HuH-7.5 (cell line): ENCODE results near the gene GRIN1.

ENCODE experiments used
- DNase-seq: peaks from one replicate; pipeline ENCODE4 v3.0.0; 2011; ENCODE audit warnings: low spot score

GRIN1 gene

DNA sequence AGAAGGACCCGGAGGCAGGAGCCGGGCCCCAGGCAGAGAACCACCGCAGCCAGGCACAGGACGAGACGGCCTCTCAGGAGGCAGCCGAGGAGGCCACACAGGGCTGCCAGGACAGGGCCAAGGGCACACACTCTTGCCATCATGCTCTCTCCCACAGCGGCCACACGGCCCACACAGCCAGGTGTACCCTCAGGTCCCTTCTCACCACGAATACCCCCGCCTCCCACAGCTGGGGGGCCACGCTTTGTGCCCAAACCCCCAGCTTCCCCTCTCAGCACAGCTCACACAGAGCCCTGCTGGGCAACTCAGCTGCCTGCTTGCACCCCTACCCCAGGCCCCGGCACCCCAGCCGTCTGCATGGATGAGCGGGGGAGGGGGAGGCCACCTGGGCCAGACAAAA is 54.8 kb downstream of the GRIN1 start:
- DNase-seq, result no peak

- no peak for DNase-seq
These were observed 55.4 kb downstream of the GRIN1 start for GRCh38 chr9:137194388-137194787.

GRCh38 chr9:137194909-137195308 is 56.0 kb downstream of the GRIN1 start:
- no peak for DNase-seq

DNA sequence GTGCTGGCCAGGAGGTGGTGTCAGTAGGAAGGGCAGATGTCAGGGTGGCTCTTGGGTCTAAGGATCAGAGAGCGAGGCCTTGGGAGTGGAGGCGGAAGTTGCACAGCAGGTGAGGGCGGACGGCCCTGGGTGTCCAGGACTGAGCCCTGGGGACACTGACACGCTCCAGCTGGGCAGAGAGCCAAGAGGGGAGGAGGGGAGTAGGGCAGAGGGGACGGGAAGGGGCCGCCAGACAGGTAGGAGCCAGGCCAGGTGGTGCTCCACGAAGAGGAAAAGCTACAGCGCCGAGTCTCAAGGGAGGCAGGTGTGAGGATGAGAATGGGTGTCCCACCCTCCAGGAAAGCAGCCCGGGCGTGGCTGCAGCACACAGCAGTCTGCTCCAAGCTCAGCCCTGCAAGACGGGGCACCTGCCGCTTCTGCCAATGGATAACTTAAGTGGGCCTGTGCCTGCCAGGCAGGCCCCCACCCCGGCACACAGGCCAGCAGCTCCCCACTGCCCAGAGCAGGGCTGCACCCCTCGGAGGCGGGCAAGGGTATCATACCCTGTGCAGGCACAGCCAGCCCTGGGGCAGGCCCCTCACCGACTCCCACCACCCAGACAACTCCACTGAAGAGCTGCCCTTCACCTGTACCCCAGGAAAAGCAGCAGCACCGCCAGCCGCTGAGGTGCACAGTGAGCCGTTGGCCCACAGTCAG is 56.7 kb downstream of the GRIN1 start:
- no peak for DNase-seq

DNA sequence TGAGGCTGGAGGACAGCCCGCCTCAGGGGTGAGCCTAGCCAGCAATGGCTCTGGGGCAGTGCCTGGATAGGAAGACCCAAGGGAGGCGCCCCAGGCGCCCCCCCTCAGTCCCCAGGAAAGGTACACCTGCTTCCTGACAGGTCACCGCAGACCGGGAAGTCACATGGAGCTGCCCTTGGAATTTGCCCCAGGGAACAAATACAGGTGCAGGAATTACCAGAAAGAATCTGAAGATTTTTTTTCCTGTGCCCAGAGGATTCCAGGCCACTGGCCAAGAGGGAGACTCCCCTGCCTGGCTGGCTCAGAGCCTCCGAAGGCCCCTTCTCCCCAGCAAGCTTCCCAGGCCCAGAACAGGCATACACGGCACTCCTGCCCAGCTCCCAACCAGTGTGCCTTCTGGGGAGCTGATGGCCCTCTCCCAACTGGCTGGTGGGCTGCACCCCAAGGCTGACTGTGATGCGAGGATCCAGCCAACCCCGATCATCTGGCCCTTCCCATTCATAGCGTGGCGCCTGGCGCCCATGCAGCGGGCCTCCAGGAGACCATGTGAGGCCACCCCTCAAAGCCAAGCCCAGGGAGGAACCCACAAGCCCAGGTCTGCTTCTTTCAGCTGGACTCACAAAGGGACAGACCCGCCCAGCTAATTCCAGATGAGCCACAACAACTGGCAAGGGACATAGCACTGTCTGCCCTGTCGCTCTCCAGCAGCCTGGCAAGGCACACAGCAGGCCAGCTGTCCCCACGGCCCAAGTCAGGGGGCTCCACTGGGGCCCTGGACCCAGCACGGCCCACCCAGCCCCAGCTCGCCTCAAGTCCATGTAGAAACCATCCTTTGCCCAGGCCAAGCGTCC is 59.3 kb downstream of the GRIN1 start:
- DNase-seq, result no peak

DNA sequence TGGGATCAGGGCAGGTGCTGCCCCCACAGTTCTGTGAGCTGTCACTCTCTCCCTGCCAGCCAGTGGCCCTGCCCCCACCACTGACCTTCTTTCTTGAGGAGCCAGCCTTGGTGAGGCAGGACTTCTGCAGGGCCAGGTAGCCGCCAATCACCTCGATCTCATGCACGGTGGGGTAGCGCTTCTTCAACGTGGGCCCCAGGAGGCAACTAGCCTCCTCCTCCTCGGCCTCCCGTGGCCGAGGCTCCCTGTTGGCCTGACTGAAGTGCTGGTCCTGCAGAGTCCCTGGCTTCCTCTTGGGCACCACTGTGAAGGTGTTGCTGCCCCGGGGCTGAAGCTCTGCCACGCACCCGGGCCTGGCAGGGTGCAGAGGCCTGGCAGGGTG is 59.9 kb downstream of the GRIN1 start:
- DNase-seq, result no peak

- no peak for DNase-seq
These were observed 60.6 kb downstream of the GRIN1 start for GRCh38 chr9:137199411-137200121.

DNA sequence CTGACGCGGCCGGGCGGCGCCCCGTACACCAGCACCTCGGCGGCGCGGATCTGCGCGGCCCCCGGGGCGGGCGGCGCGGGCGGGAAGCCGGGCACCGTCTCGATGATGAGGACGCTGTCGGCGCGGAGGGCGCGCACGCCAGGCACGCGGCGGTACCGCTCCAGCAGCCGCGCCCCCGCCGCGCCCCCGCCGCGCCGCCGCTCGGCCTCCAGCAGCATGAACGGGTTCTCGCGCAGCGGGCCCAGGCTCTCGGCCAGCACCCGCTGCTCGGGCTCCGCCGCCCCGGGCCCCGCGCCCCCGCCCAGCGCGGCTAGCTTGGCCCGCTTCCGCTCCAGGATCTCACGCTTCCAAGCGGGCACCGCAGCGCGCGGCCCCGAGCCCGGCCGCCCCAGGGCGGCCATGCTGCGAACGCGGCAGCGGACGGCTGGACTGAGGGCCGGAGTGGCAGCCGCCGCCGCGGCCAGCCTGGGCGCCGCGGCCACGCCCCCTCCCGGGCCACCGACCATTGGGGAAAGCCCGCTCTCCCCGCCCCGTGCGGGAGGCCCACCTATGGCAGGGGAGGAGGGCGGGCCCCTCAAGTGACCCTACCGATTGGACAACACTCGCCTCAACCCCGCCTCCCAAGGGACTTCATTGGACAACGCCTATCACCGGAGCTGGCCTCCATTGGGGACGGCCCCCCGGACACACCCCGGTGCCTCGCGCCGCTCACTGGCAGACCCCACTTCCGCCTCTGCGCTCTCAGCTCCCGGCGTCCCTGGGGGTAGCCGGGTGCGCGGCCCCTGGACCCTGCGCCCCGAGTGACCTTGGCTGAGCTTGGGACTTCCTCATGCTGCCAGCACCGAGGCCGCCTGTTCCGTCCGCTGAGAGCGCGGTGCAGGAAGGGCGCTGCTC is 61.6 kb downstream of the GRIN1 start, which contains the start of gene TPRN:
TPRN (minus strand) TSS at position 431 of the 894 bp plus-strand sequence; CDS start at position 401, 30 bp downstream.
- peak; percentile 100 for DNase-seq

GRCh38 chr9:137201205-137201868 is 62.4 kb downstream of the GRIN1 start:
- DNase-seq, result no peak

- DNase-seq, result no peak
These were observed 64.0 kb downstream of the GRIN1 start for GRCh38 chr9:137202966-137203365.

DNA sequence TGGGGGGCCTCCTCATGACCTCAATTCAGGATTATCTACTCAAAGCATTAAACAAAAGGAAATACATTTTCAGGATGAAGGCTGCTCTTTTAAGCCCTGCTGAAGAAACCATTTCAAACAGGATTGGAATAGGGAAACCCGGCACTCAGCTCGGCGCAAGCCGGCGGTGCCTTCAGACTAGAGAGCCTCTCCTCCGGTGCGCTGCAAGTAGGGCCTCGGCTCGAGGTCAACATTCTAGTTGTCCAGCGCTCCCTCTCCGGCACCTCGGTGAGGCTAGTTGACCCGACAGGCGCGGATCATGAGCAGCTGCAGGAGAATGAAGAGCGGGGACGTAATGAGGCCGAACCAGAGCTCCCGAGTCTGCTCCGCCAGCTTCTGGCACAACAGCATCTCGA is 65.8 kb downstream of the GRIN1 start:
- DNase-seq, result no peak

DNA sequence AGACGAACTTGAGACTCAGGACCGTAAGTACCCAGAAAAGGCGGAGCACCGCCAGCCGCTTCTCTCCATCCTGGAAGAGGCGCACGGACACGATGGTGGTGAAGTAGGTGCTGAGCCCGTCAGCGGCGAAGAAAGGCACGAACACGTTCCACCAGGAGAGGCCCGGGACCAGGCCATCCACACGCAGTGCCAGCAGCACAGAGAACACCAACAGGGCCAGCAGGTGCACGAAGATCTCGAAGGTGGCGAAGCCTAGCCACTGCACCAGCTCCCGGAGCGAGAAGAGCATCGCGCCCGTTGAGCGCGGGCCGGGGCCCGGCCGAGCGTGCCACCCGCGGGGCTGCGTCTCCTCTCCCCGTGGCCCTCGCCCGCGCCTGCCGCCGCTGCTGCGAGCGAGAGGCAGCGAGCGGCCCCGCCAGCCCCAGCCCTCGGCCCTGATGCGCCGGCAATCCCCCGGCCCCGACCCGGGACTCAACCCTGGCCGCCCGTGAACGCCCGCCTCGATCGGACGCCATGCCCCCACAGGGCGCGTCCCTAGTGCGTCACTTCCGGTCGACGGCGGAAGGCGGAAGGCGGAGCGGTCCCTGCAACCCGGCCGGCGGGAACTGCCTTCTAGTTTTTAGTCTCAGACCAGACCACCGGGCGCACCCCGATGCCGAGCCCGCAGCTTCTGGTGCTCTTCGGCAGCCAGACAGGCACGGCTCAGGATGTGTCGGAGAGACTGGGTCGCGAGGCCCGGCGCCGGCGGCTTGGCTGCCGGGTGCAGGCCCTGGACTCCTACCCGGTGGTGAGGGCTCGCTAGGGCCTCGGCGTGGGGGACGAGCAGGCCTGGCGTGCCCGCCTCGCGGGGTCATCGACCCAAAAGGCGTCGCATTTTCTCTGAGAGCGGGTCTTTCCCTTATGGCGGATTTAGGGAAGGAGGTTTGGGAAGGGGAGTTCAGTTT is 66.4 kb downstream of the GRIN1 start, which contains the start of the genes NDOR1 and TMEM203:
NDOR1 (plus strand) TSS at position 575 of the 944 bp plus-strand sequence; CDS start at position 653, 78 bp downstream.
TMEM203 (minus strand) TSS at position 523 of the 944 bp plus-strand sequence; CDS start at position 289, 234 bp downstream.
- peak; percentile 96 for DNase-seq

GRCh38 chr9:137206602-137207001 is 67.6 kb downstream of the GRIN1 start:
- DNase-seq, result no peak

DNA sequence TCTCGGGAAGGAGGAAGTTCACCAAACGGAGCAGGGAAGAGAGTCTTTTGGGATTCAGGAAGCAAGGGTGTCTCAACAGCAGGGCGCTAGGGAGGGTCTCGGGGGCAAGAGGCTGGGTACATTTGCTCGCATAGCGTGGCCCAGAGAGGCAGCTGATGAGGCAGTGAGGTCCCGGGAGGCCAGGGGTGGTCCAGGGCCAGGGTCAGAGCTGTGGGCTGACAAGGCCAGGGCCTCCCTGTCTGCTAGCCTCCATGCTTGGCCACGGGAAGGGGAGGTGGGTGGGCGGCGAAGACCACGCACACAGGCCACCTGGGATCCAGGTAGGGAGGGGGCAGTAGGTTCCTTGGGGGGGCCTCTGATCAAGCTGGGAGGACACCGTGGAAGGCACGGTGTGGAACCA is 72.6 kb downstream of the GRIN1 start:
- no peak for DNase-seq

GRCh38 chr9:137212520-137212919 is 73.6 kb downstream of the GRIN1 start:
- DNase-seq, result no peak

GRCh38 chr9:137213160-137214060 is 74.5 kb downstream of the GRIN1 start:
- DNase-seq, result no peak

DNA sequence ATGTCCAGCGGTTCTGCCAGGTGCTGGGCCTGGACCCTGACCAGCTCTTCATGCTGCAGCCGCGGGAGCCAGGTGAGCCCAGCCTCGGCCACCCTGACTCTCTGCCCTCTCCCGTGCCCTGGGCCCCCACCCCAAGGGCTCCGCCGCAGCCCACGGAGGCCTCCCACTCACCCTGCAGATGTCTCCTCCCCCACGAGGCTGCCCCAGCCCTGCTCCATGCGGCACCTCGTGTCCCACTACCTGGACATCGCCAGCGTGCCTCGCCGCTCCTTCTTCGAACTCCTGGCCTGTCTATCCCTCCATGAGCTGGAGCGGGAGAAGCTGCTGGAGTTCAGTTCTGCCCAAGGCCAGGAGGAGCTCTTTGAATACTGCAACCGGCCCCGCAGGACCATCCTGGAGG is 75.7 kb downstream of the GRIN1 start:
- no peak for DNase-seq

DNA sequence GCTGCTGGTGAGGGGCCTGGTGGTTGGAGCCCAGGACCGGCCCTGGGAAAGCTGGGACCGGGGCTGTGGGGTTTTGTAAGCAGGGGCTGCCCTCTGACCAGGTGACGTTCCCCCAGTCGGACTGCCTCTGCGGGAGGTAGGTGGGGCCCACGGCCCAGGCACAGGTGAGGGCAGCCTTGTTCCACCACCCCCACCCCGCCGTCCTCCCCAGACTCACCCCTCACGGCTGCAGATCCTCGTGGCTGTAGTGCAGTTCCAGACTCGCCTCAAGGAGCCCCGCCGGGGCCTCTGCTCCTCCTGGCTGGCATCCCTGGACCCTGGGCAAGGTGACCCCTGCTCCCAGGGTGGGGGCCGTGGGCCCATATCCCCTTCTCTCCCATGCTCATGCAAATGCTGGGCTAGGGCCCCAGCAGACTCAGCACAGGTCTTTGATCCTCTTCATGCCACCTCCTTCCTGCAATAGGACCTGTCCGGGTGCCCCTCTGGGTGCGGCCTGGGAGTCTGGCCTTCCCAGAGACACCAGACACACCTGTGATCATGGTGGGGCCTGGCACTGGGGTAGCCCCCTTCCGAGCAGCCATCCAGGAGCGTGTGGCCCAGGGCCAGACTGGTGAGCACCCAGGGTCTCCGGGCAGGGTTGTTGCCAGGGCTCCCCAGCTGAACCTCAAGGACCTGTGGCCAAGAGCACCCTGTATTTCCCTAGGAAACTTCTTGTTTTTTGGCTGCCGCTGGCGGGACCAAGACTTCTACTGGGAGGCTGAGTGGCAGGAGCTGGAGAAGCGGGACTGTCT is 76.4 kb downstream of the GRIN1 start:
- no peak for DNase-seq
